Activated T-cell treated with anti-CD3 and anti-CD28 coated beads, Interleukin-2, amount 50 U/mL, for 1 hour (primary cell): ENCODE data around the gene USP34.
A peak's percentile ranks its signal among the peaks of the same experiment; 100 is the strongest.
"Not testable (repeated sequence)": the region's sequence is repeated elsewhere in the genome, so short reads cannot be mapped to it uniquely, and the experiment has no call there.

Experiments
- DNase-seq: peaks from one replicate; pipeline ENCODE4 v3.0.0-alpha.2; 2020

Gene USP34

DNA sequence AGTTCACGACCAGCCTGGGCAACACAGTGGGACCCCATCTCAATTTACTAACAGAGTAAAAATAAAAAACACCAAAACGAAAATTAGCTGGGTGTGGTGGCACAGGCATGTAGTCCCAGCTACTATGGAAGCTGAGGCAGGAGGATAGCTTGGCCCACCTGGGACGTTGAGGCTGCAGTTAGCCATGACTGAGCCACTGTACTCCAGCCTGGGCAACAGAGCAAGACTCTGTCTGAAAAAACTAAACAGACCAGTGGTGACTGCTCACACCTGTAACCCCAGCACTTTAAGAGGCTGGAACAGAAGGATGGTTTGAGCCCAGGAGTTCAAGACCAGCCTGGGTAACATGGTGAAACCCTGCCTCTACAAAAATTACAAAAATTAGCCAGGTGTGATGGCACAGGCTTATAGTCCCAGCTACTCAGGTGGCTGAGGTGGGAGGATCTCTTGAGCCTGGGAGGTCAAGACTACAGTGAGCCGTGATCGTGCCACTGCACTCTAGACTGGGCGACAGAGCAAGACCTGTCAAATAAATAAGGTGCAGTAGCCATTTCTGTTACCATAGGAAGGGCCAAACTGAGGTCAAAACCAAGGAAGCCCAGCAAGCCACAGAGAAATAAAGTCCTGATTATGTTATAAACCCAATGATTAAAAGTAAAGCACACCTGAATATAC, 14.0 kb downstream of the USP34 start:
- no peak for DNase-seq

DNA sequence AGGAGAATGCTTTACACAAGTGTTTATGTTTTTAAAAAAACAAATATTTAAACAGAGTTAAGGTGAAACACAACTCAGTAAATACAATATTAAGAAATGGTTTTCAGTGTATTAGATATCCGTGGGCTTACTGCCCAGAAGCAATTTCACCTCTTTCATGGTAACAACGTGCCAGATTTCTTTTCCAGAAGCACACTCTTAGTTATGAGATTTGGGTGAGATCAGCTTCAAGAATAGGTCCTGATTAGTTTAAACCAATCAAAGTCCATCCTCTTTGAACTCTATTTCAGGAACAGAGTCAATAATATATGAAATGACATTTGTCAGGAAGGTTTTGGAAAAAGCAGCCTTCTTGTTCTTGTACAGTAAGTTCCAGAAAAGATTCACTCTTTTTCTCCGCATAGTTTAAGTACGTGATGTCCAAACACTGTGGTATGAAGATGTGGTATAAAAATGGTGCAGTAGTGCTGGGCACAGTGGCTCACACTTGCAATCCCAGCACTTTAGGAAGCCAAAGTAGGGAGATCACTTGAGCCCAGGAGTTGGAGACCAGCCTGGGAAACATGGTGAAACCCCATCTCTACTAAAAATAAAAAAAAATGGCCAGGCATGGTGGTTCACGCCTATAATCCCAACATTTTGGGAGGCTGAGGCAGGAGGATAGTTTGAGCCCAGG, 14.7 kb downstream of the USP34 start:
- no peak for DNase-seq

GRCh38 chr2:61454972-61455371, 15.9 kb downstream of the USP34 start:
- not testable (repeated sequence) for DNase-seq

GRCh38 chr2:61454383-61454782, 16.5 kb downstream of the USP34 start:
- DNase-seq, result no peak

DNA sequence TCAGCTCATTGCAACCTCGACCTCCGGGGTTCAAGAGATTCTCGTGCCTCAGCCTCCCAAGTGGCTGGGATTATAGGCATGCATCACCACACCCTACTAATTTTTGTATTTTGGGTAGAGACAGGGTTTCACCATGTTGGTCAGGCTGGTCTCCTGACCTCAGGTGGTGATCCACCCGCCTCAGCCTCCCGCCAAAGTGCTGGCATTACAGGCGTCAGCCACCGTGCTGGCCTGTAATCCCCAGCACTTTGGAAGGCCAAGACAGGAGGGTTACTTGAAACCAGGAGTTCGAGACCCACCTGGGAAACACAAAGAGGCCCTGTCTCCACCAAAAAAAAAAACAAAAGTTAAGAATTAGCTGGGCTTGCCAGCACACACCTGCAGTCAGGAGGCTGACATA, 18.5 kb downstream of the USP34 start:
- DNase-seq, result no peak

- DNase-seq, result no peak
Measured at GRCh38 chr2:61451178-61451577, 19.7 kb downstream of the USP34 start.

DNA sequence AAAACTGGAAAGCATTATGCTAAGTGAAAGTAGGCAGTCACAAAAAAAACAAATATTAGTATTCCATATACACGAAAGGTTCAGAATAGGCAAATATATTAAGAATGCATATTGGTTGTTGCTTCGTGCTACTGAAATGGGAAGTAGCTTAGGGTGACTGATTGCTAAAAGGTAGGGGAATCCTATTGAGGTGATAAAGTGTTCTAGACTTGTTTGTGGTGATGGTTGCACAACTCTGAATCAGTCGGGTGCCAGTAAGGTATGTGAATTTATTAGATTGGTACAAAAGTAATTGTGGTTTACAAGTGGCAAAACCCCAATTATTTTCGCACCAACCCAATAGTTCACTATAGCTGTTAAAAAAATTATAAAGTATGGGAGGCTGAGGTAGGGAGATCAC, 20.7 kb downstream of the USP34 start:
- no peak for DNase-seq

- no peak for DNase-seq
Measured at GRCh38 chr2:61448229-61448628, 22.7 kb downstream of the USP34 start.

GRCh38 chr2:61446971-61447370, 23.9 kb downstream of the USP34 start:
- DNase-seq, result not testable (repeated sequence)

DNA sequence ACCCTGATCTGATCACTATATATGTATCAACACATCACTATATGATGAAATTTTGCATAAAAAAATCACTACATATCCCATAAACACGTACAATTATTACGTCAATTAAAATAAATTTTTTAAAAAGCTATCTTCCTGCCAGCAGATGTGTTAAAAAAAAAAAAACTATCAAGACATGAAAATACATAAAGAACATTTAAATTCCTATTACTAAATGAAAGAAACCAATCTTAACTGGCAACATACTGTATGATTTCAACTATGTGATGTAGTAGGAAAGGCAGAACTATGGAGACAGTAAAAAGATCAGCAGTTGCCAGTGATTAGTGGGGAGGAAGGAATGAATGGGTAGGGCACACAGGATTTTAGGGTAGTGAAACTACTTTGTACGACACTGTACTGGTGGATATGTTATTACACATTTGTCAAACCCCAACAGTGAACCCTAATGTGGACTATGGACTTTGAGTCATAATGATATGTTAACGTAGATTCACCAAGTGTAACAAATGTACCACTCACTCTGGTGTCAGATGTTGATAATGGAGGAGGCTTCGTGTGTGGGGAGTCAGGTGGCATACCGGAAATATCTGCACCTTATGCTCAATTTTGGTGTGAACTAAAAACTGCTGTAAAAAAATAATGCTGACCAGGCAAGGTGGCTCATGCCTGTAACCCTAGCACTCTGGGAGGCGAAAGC, 27.4 kb downstream of the USP34 start:
- DNase-seq, result no peak

DNA sequence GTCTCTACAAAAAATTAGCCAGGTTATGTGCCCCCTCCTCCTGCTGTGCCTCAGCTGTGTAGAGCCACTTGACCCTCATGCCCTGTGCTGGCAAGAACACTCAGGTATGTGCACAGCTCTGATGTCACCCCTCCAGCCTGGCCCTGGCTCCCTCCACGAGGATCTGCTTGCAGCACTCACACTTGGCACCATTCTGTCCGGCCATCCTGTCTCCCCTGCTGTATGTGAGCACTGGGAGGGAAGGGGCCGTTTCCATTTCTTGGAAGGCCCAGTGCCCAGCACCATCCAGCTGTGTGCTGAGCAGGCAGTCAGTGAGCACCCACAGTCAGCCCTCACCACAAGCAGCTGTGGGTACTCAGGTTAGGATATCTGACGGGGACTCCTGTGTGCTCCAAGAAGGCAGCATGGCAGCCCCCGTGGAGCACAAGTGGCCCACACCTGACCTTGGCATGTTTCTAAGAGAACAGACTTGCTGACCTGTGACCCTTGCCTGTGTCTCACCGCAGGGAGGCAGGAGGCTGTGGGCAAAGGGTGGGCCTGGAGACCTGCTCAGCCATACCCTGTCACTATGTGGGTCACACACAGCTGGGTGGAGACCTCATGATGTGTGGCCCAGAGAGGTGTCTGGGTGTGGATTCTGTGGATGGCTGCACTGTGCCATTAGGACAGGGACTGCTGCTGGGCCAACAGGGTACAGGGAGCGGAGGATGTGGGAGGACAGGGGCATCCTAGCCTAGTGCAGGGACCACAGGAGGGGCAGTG, 31.5 kb downstream of the USP34 start:
- DNase-seq, result no peak

- no peak for DNase-seq
Measured at GRCh38 chr2:61438670-61439069, 32.2 kb downstream of the USP34 start.

DNA sequence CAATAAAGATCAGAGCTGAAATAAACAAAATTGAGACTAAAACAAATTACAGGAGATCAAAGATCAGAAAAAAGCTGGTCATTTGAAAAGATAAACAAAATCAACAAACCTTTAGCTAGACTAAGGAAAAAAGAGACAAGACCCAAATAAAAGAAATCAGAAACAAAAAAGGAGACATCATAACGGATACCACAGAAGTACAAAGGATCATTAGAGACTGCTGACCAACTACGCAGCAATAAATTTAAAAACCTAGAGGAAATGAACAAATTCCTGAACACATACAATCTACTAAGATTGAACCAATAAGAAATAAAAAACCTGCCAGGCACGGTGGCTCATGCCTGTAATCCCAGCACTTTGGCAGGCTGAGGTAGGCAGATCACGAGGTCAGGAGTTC, 33.7 kb downstream of the USP34 start:
- DNase-seq, result no peak

GRCh38 chr2:61436092-61436491, 34.8 kb downstream of the USP34 start:
- DNase-seq, result no peak

DNA sequence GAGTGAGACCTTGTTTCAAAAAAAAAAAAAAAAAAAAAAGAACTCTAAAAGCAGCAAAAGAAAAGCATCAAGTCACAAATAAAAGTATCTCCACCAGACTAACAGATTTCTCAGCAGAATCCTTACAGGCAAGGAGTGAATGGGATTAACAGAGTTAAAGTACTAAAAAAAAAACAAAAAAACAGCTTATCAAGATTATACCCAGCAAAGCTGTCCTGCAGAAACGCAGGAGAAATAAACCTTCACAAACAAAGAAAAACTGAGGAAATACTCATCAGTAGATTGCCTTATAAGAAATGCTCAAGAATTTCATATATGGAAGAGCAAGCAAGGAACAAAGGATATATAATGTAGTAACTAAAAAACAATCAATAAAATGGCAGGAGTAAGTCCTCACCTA, 35.6 kb downstream of the USP34 start:
- no peak for DNase-seq

- no peak for DNase-seq
Measured at GRCh38 chr2:61434314-61434713, 36.6 kb downstream of the USP34 start.

GRCh38 chr2:61433606-61434005, 37.3 kb downstream of the USP34 start:
- DNase-seq, result no peak

DNA sequence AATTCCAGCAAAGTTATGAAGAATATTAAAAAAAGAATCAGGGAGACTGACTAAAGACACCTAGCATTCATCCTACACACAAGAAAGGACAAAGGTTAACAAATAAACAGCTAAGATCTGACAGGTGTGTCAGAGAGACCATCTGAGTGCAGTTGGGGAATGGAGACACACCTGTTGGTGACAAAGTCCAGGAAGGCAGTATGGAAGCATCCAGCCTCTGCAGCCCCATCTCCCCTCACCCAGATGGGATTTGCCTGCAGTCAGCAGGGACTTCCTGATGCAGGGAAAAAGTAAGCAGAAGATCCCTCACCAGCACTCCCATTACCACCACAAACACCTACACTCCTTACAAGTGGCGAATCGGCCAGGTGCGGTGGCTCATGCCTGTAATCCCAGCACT, 37.9 kb downstream of the USP34 start:
- DNase-seq, result no peak

DNA sequence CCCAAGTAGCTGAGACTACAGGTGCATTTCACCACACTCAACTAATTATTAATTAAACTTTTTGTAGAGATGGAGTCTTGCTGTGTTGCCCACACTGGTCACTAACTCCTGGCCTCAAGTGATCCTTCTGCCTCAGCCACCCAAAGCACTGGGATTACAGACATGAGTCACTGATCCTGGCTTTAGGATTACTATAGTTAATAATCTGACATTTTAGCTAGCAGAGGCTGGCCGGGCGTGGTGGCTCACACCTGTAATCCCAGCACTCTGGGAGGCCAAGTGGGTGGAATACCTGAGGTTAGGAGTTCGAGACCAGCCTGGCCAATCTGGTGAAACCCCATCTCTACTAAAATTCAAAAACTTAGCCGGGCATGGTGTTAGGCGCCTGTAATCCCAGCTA, 39.5 kb downstream of the USP34 start:
- no peak for DNase-seq

- peak; percentile 76 for DNase-seq
Measured at GRCh38 chr2:61426267-61426897, 44.5 kb downstream of the USP34 start.

DNA sequence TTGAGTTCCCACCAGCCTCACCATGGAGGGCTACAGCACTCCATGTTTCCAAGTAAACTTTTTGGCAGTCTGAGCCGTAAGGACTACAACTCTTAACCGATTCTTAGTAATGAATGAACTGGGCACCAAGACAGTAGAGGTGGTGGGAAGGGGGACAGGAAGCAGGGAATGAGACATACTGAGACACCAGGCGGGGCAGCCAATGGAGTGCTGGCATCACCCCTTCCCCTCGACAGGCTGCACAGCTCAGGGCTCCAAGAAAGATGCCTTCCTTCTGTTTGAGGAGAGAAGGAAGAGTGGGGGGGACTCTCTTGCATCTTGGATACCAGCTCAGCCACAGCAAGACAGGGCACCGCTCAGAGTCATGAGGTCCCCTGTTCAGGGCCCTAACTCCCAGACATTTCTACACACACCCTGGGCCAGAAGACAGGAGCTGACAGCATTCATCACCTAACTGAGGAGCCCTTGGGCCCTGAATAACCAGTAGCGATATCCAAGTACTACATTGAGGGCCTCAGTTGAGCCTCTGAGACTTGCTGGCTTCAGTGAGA, 45.2 kb downstream of the USP34 start:
- DNase-seq, result no peak

- no peak for DNase-seq
Measured at GRCh38 chr2:61423714-61424113, 47.2 kb downstream of the USP34 start.

DNA sequence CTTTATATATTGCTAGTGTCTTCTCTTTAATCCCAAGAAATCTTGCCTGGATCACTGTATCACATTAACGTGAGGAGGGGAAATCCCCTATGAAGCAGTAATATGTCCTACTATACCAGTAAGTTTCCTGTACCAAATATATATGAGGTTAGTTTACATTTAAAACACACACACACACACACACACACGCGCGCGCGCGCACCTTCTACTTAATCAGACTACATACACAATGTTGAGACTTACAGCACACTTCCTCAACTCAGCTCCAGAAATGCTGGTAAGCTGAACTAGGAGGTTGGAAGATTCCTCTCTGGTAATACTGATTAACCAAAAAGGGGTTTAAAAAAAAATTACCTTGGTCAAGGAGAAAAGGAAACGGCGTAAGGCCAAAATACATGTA, 49.3 kb downstream of the USP34 start:
- no peak for DNase-seq
